Testis (tissue), 2 donors: ENCODE data around the gene KCP.

Experiments used
- CTCF ChIP-seq, 3 experiments: fragments of 450-650 bp in 2 of 3; fragments of 200-600 bp in 1 of 3; sonication (generic) in 1 of 3; IDR thresholded peaks; one replicate each; pipeline ENCODE4 v1.5.1; 2016 to 2019; ENCODE audit warnings: antibody characterized with exemption in 3 of 3, mild to moderate bottlenecking in 2 of 3, moderate library complexity in 1 of 3
- POLR2A ChIP-seq: fragments of 450-650 bp; IDR thresholded peaks from one replicate; pipeline ENCODE4 v1.6.1; 2017; ENCODE audit warnings: antibody characterized with exemption, mild to moderate bottlenecking, moderate library complexity

GRCh38 chr7:128959296-128959695 is 48.8 kb upstream of the KCP start:
- TF ChIP-seq CTCF (IDR thresholded peaks at IDR 0.05) (no peak), POLR2A (no peak)
